K562 (cell line): ENCODE measurements around the gene RREB1.
A peak's percentile ranks its signal among the peaks of the same experiment; 100 is the strongest.

ENCODE experiments used
- CEBPB ChIP-seq: fragments of 450-650 bp; IDR thresholded peaks from 2 replicates; pipeline ENCODE4 v1.6.1; 2016; ENCODE audit warnings: missing genetic modification characterization, missing compliant biosample characterization
- FOS ChIP-seq: IDR thresholded peaks from 3 replicates; pipeline ENCODE4 v1.6.1; 2011; ENCODE audit not compliant: insufficient read length; ENCODE audit errors: extremely low read depth
- TF ChIP-seq, protein P1 (sequence below), 3 experiments: IDR thresholded peaks in 2 of 3; conservative IDR thresholded peaks in 1 of 3; 2 replicates each; pipeline ENCODE4 v1.5.1; 2011 to 2012; ENCODE audit warnings: low read length in 3 of 3, mild to moderate bottlenecking in 3 of 3, control low read depth in 2 of 3, improper control_type of control experiment in 1 of 3, inconsistent platforms in 1 of 3, low read depth in 1 of 3, mixed read lengths in 1 of 3, moderate library complexity in 1 of 3; ENCODE audit not compliant: insufficient read depth in 2 of 3
- TF ChIP-seq, protein P2 (sequence below): fragments of 150-350 bp; conservative IDR thresholded peaks from 2 replicates; pipeline ENCODE4 v1.6.1; 2014; ENCODE audit warnings: low read length
- TF ChIP-seq, protein P3 (sequence below): sonication (generic); formaldehyde crosslinking; IDR thresholded peaks from 2 replicates; pipeline ENCODE4 v1.9.0; 2022; ENCODE audit warnings: mild to moderate bottlenecking, missing genetic modification reagents

DNA sequence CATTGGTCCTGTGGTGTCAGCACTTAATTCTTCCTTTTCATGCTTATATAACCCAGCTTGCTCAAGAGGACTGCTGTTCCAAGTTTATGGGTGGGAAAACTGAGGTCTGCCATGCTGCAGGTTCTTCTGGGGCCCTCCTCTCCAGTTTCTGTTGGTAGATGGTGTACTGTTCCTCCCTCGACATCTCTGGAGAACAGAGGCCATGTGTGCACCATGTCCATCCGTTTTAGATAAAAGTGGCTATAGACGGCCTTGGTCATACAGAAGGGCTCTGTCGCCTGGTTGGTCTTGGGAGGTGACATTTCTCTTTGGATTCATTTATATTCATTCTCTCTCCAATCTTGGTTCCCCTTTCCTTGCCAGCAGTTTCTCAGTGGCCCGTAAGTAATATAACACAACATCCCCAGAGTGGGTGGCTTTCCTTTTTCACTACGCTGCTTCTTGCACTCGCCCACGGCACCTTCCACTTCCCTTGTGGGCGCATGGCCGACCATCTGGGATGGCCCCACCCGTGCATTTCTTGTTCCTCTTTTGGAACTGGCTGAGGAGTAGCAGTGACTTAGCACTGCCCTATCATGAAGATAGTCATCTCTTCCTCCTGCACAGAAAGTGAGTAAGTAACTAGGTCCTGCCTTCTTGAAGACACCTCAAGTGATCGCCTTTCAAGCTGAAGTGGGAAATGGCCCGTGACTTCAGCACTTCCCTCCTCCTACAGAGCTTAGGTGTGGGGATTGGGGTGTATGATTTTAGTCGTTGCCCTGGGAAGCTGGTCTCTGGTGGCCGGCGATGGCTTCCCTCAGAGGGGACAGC, 94.2 kb downstream of the RREB1 start:
- TF ChIP-seq, protein P1, sequence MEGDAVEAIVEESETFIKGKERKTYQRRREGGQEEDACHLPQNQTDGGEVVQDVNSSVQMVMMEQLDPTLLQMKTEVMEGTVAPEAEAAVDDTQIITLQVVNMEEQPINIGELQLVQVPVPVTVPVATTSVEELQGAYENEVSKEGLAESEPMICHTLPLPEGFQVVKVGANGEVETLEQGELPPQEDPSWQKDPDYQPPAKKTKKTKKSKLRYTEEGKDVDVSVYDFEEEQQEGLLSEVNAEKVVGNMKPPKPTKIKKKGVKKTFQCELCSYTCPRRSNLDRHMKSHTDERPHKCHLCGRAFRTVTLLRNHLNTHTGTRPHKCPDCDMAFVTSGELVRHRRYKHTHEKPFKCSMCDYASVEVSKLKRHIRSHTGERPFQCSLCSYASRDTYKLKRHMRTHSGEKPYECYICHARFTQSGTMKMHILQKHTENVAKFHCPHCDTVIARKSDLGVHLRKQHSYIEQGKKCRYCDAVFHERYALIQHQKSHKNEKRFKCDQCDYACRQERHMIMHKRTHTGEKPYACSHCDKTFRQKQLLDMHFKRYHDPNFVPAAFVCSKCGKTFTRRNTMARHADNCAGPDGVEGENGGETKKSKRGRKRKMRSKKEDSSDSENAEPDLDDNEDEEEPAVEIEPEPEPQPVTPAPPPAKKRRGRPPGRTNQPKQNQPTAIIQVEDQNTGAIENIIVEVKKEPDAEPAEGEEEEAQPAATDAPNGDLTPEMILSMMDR (IDR thresholded peaks at IDR 0.05 in 2 of 3, conservative IDR thresholded peaks at IDR 0.05 in 1 of 3; ENCODE audit: insufficient read depth in 2 of 3, low read depth in 1 of 3, low read length in 3 of 3) = no peak
- TF ChIP-seq FOS (no peak), CEBPB (tag) (peak; percentile 51)
- TF ChIP-seq, protein P2, sequence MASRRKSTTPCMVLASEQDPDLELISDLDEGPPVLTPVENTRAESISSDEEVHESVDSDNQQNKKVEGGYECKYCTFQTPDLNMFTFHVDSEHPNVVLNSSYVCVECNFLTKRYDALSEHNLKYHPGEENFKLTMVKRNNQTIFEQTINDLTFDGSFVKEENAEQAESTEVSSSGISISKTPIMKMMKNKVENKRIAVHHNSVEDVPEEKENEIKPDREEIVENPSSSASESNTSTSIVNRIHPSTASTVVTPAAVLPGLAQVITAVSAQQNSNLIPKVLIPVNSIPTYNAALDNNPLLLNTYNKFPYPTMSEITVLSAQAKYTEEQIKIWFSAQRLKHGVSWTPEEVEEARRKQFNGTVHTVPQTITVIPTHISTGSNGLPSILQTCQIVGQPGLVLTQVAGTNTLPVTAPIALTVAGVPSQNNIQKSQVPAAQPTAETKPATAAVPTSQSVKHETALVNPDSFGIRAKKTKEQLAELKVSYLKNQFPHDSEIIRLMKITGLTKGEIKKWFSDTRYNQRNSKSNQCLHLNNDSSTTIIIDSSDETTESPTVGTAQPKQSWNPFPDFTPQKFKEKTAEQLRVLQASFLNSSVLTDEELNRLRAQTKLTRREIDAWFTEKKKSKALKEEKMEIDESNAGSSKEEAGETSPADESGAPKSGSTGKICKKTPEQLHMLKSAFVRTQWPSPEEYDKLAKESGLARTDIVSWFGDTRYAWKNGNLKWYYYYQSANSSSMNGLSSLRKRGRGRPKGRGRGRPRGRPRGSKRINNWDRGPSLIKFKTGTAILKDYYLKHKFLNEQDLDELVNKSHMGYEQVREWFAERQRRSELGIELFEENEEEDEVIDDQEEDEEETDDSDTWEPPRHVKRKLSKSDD = no peak
- TF ChIP-seq, protein P3, sequence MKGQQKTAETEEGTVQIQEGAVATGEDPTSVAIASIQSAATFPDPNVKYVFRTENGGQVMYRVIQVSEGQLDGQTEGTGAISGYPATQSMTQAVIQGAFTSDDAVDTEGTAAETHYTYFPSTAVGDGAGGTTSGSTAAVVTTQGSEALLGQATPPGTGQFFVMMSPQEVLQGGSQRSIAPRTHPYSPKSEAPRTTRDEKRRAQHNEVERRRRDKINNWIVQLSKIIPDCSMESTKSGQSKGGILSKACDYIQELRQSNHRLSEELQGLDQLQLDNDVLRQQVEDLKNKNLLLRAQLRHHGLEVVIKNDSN (CRISPR knock-in tag) = no peak
